DMS114 treated with DMSO at 0.1 percent for 48 hours (cell line): Measurements from ENCODE around the gene GPR75.

Source experiments
- DNase-seq: peaks from one replicate; lab custom pipeline; 2025; ENCODE audit not compliant: unreplicated experiment; lab: John Stamatoyannopoulos, UW

The GPR75 gene

GRCh38 chr2:53859206-53860181 is at the start of gene GPR75:
Gene GPR75, minus strand, starts transcription at chr2:53859967. Its CDS starts 5,211 bp downstream, at chr2:53854756.
- DNase-seq: no peak

- DNase-seq: no peak
Observed at GRCh38 chr2:53907582-53907981, 47.8 kb upstream of the GPR75 start.

- DNase-seq: no peak
Observed at GRCh38 chr2:53905396-53905795, 45.6 kb upstream of the GPR75 start.

GRCh38 chr2:53903011-53903410 is 43.2 kb upstream of the GPR75 start:
- DNase-seq: no peak

- no peak for DNase-seq
Observed at GRCh38 chr2:53901192-53901591, 41.4 kb upstream of the GPR75 start.

GRCh38 chr2:53896864-53897263 is 37.1 kb upstream of the GPR75 start:
- no peak for DNase-seq

GRCh38 chr2:53886406-53887280 is 26.9 kb upstream of the GPR75 start:
- DNase-seq: no peak

GRCh38 chr2:53884883-53885282 is 25.1 kb upstream of the GPR75 start:
- DNase-seq: no peak

GRCh38 chr2:53881986-53882385 is 22.2 kb upstream of the GPR75 start:
- no peak for DNase-seq

GRCh38 chr2:53881360-53881759 is 21.6 kb upstream of the GPR75 start:
- DNase-seq: no peak

- no peak for DNase-seq
Observed at GRCh38 chr2:53880756-53881155, 21.0 kb upstream of the GPR75 start.

GRCh38 chr2:53877556-53877955 is 17.8 kb upstream of the GPR75 start:
- DNase-seq: no peak

- DNase-seq: no peak
Observed at GRCh38 chr2:53877112-53877511, 17.3 kb upstream of the GPR75 start.

- DNase-seq: no peak
Observed at GRCh38 chr2:53874401-53874950, 14.7 kb upstream of the GPR75 start.

GRCh38 chr2:53867773-53868172 is 8.0 kb upstream of the GPR75 start:
- no peak for DNase-seq

GRCh38 chr2:53867169-53867568 is 7.4 kb upstream of the GPR75 start:
- DNase-seq: no peak

GRCh38 chr2:53865962-53866361 is 6.2 kb upstream of the GPR75 start:
- no peak for DNase-seq

GRCh38 chr2:53865264-53865663 is 5.5 kb upstream of the GPR75 start:
- no peak for DNase-seq

GRCh38 chr2:53863538-53864227 is 3.9 kb upstream of the GPR75 start:
- no peak for DNase-seq

GRCh38 chr2:53861824-53862223 is 2.1 kb upstream of the GPR75 start:
- DNase-seq: no peak

GRCh38 chr2:53856272-53856671 is 3.5 kb downstream of the GPR75 start:
- no peak for DNase-seq
